Uterus (tissue), 4 donors: ENCODE data around the gene ATP8B3. TPM values are rescaled to one million over a fixed set of nuclear protein-coding genes. Genes with fewer than 3 reads are reported as not detected.

Experiments
- DNase-seq, 2 donors: peaks; one replicate each; pipeline ENCODE4 v3.0.0-alpha.2; 2019 to 2020
- H3K27ac ChIP-seq, 2 donors: fragments of 200-600 bp; sonication (generic); 1 replicate in 1 of 2; 2 replicates in 1 of 2; pipeline ENCODE4 v1.5.1; 2016 to 2018
- H3K27me3 ChIP-seq, 2 donors: fragments of 200-600 bp; sonication (generic); one replicate each; pipeline ENCODE4 v1.5.1; 2018 to 2019; ENCODE audit warnings: control low read depth in 1 of 2
- H3K36me3 ChIP-seq, 2 donors: fragments of 200-600 bp; sonication (generic); one replicate each; pipeline ENCODE4 v1.5.1; 2019; ENCODE audit warnings: control low read depth in 1 of 2
- H3K4me1 ChIP-seq, 2 donors: fragments of 200-600 bp; sonication (generic); one replicate each; pipeline ENCODE4 v1.5.1; 2018 to 2019; ENCODE audit warnings: control low read depth in 1 of 2
- H3K4me3 ChIP-seq, 2 donors: fragments of 200-600 bp; sonication (generic); 1 replicate in 1 of 2; 2 replicates in 1 of 2; pipeline ENCODE4 v1.5.1; 2018 to 2019; ENCODE audit warnings: mild to moderate bottlenecking in 1 of 2
- H3K9me3 ChIP-seq, 2 donors: fragments of 200-600 bp; sonication (generic); one replicate each; pipeline ENCODE4 v1.5.1; 2019; ENCODE audit warnings: control low read depth in 1 of 2
- CTCF ChIP-seq, 4 experiments: fragments of 200-600 bp in 2 of 4; fragments of 450-650 bp in 2 of 4; sonication (generic) in 2 of 4; IDR thresholded peaks; one replicate each; pipeline ENCODE4 v1.5.1; 2016 to 2019; ENCODE audit warnings: antibody characterized with exemption in 4 of 4, mild to moderate bottlenecking in 2 of 4, moderate library complexity in 1 of 4
- POLR2A ChIP-seq, 2 donors: fragments of 450-650 bp; IDR thresholded peaks; one replicate each; pipeline ENCODE4 v1.6.1; 2016; ENCODE audit warnings: antibody characterized with exemption in 2 of 2, mild to moderate bottlenecking in 1 of 2, moderate library complexity in 1 of 2
- intact Hi-C: fragments of 100-400 bp; cut with DNase I; formaldehyde crosslinking; loops from one replicate; pipeline ENCODE4 v1.15.1; 2023; ENCODE audit warnings: low total_unique reads
- total RNA-seq, 4 donors: library from RNA; depleted of rRNA in 3 of 4; stranded (reverse); fragments of >200 nt in 3 of 4; gene quantifications; one replicate each; pipeline versions ENCODE4 v1.1.0 to v1.2.4, GENCODE V29; 2014 to 2023
- donor health status: DM: yes; HTN: yes; CAD: no.

Gene ATP8B3
- total RNA-seq, 4 donors from 2014 or later: 1.0 to 3.3 (median 1.7) TPM; not detected in 1

- no peaks in the 10 kb centered on the region for H3K9me3 ChIP-seq
- H3K27me3 ChIP-seq: peaks cover 10 to 63% of the 10 kb centered on the region in 2 donors
- TF ChIP-seq CTCF (IDR thresholded peaks at IDR 0.05) (no peak), POLR2A (IDR thresholded peaks at IDR 0.05) (no peak)
- no peaks in the 10 kb centered on the region for H3K36me3 ChIP-seq
- intact Hi-C loops: no loop called here
- H3K4me1 ChIP-seq: peaks cover 0 to 3% of the 10 kb centered on the region in 2 donors
- no peak overlapping the region for H3K4me3 ChIP-seq
- H3K27ac ChIP-seq: no peak overlapping the region
- DNase-seq: no peak
Observed at GRCh38 chr19:1758959-1759903, 52.8 kb downstream of the ATP8B3 start.

- DNase-seq: no peak
- Histone ChIP-seq H3K4me1 (peaks cover 0 to 6% of the 10 kb centered on the region in 2 donors), H3K27me3 (peaks cover 10 to 53% of the 10 kb centered on the region in 2 donors), H3K9me3 (no peaks in the 10 kb centered on the region), H3K4me3 (no peak overlapping the region), H3K27ac (no peak overlapping the region), H3K36me3 (no peaks in the 10 kb centered on the region)
- TF ChIP-seq CTCF (IDR thresholded peaks at IDR 0.05) (no peak), POLR2A (IDR thresholded peaks at IDR 0.05) (no peak)
- intact Hi-C loops: no loop called here
Observed at GRCh38 chr19:1758231-1758577, 53.9 kb downstream of the ATP8B3 start.

GRCh38 chr19:1757468-1758230 lies 54.4 kb downstream of the ATP8B3 start:
- intact Hi-C loops: no loop called here
- no peak for TF ChIP-seq CTCF (IDR thresholded peaks at IDR 0.05)
- no peak for TF ChIP-seq POLR2A (IDR thresholded peaks at IDR 0.05)
- Histone ChIP-seq H3K27me3 (peaks cover 10 to 48% of the 10 kb centered on the region in 2 donors), H3K27ac (no peak overlapping the region), H3K4me1 (peaks cover 0 to 8% of the 10 kb centered on the region in 2 donors), H3K9me3 (no peaks in the 10 kb centered on the region), H3K4me3 (no peak overlapping the region), H3K36me3 (no peaks in the 10 kb centered on the region)
- no peak for DNase-seq

GRCh38 chr19:1756705-1757465 lies 55.2 kb downstream of the ATP8B3 start:
- H3K27me3 ChIP-seq: peaks cover 10 to 54% of the 10 kb centered on the region in 2 donors
- H3K36me3 ChIP-seq: no peaks in the 10 kb centered on the region
- H3K4me3 ChIP-seq: no peak overlapping the region
- peaks cover 0 to 8% of the 10 kb centered on the region in 2 donors for H3K4me1 ChIP-seq
- DNase-seq: no peak
- TF ChIP-seq POLR2A (IDR thresholded peaks at IDR 0.05) (no peak), CTCF (IDR thresholded peaks at IDR 0.05) (no peak)
- no peak overlapping the region for H3K27ac ChIP-seq
- intact Hi-C loops: no loop called here
- no peaks in the 10 kb centered on the region for H3K9me3 ChIP-seq
